DMS 273 treated with DMSO at 0.1 percent for 48 hours (cell line): ENCODE measurements around the gene THEM5.

ENCODE experiments used
- DNase-seq: peaks from one replicate; lab custom pipeline; 2025; lab: John Stamatoyannopoulos, UW

THEM5 gene

GRCh38 chr1:151819976-151820623 is 33.4 kb downstream of the THEM5 start:
- no peak for DNase-seq

GRCh38 chr1:151819227-151819835 is 34.2 kb downstream of the THEM5 start:
- no peak for DNase-seq

- no peak for DNase-seq
These were observed 36.2 kb downstream of the THEM5 start for GRCh38 chr1:151817353-151817730.

GRCh38 chr1:151816548-151817352 is 36.8 kb downstream of the THEM5 start:
- DNase-seq: no peak

- DNase-seq: no peak
These were observed 37.7 kb downstream of the THEM5 start for GRCh38 chr1:151815716-151816327.

GRCh38 chr1:151814971-151815545 is 38.5 kb downstream of the THEM5 start:
- DNase-seq: no peak

GRCh38 chr1:151814426-151814825 is 39.1 kb downstream of the THEM5 start:
- DNase-seq: no peak

GRCh38 chr1:151813271-151813977 is 40.1 kb downstream of the THEM5 start:
- no peak for DNase-seq

- DNase-seq: no peak
These were observed 42.3 kb downstream of the THEM5 start for GRCh38 chr1:151811181-151811580.

- DNase-seq: no peak
These were observed 43.4 kb downstream of the THEM5 start for GRCh38 chr1:151809985-151810556.

- DNase-seq: no peak
These were observed 44.1 kb downstream of the THEM5 start for GRCh38 chr1:151809290-151809984.

- no peak for DNase-seq
These were observed 45.7 kb downstream of the THEM5 start for GRCh38 chr1:151807766-151808165.

- no peak for DNase-seq
These were observed 46.4 kb downstream of the THEM5 start for GRCh38 chr1:151807131-151807530.

- DNase-seq: no peak
These were observed 47.3 kb downstream of the THEM5 start for GRCh38 chr1:151806170-151806569.

- DNase-seq: no peak
These were observed 48.3 kb downstream of the THEM5 start, which contains the start of gene LINGO4 for GRCh38 chr1:151805066-151805820. Gene LINGO4 (minus strand): TSS chr1:151805419. CDS start chr1:151802704, 2,715 bp downstream.

- DNase-seq: no peak
These were observed 49.6 kb downstream of the THEM5 start for GRCh38 chr1:151803915-151804314.

GRCh38 chr1:151803164-151803563 is 50.3 kb downstream of the THEM5 start:
- DNase-seq: no peak

GRCh38 chr1:151802372-151802771 is 51.1 kb downstream of the THEM5 start:
- DNase-seq: no peak

- no peak for DNase-seq
These were observed 51.7 kb downstream of the THEM5 start for GRCh38 chr1:151801846-151802245.

- no peak for DNase-seq
These were observed 52.1 kb downstream of the THEM5 start for GRCh38 chr1:151801310-151801820.
